Naive thymus-derived CD4-positive, alpha-beta T cell (primary cell): ENCODE results near the gene PGLYRP1. TPM values are rescaled to one million over a fixed set of nuclear protein-coding genes. Genes with fewer than 3 reads are reported as not detected.

Source experiments
- ATAC-seq: fragments of 150-1000 bp; cut with Tn5 transposase; 2 replicates; pipeline ENCODE4 v1.10.0; 2021; ENCODE audit warnings: mild to moderate bottlenecking, moderate library complexity
- CTCF ChIA-PET: fragments of 350-600 bp; sonication (Branson Sonifier 250); formaldehyde crosslinking; loops from one replicate; lab custom pipeline; 2021; ENCODE audit warnings: antibody characterized with exemption; lab: Charles Lee
- POLR2A ChIA-PET: fragments of 350-600 bp; sonication (Branson Sonifier 250); formaldehyde crosslinking; loops from one replicate; lab custom pipeline; 2021; ENCODE audit warnings: antibody characterized with exemption, inconsistent platforms; lab: Charles Lee
- DNase-seq, 9 donors: peaks; one replicate each; pipeline versions ENCODE4 v3.0.0 to v3.0.0-alpha.2; 2020 to 2022; ENCODE audit warnings: mixed read lengths in 1 of 9
- H3K27ac ChIP-seq: one replicate; pipeline ENCODE4 v1.7.0; 2013; ENCODE audit warnings: mild to moderate bottlenecking, low read depth, low read length, moderate library complexity
- H3K27me3 ChIP-seq, 2 donors: one replicate each; pipeline ENCODE4 v1.7.0; 2013; ENCODE audit warnings: low read length in 2 of 2, mild to moderate bottlenecking in 2 of 2, moderate library complexity in 2 of 2; ENCODE audit not compliant: control insufficient read depth in 2 of 2, insufficient read depth in 2 of 2
- H3K36me3 ChIP-seq, 3 experiments: 1 replicate in 2 of 3; 2 replicates in 1 of 3; pipeline ENCODE4 v1.7.0; 2013; ENCODE audit warnings: low read length in 3 of 3, mild to moderate bottlenecking in 3 of 3, moderate library complexity in 1 of 3; ENCODE audit not compliant: insufficient read depth in 3 of 3, control insufficient read depth in 2 of 3
- H3K4me1 ChIP-seq, 2 donors: one replicate each; pipeline ENCODE4 v1.7.0; 2013; ENCODE audit warnings: low read length in 2 of 2, mild to moderate bottlenecking in 2 of 2, moderate library complexity in 1 of 2; ENCODE audit not compliant: control insufficient read depth in 2 of 2, insufficient read depth in 2 of 2
- H3K4me3 ChIP-seq: 2 replicates; pipeline ENCODE4 v1.7.0; 2013; ENCODE audit warnings: mild to moderate bottlenecking, low read length
- H3K9me3 ChIP-seq, 3 experiments: 1 replicate in 2 of 3; 2 replicates in 1 of 3; pipeline ENCODE4 v1.7.0; 2013; ENCODE audit warnings: low read length in 3 of 3; ENCODE audit not compliant: control insufficient read depth in 2 of 3
- H3K27ac Mint-ChIP-seq, 9 donors: one replicate each; pipeline ENCODE4 v1.8.0; 2020 to 2022; ENCODE audit warnings: mixed read lengths in 9 of 9, mild to moderate bottlenecking in 8 of 9, moderate library complexity in 5 of 9, inconsistent platforms in 2 of 9
- H3K27me3 Mint-ChIP-seq, 5 donors: one replicate each; pipeline ENCODE4 v1.8.0; 2021 to 2022; ENCODE audit warnings: mixed read lengths in 5 of 5, mild to moderate bottlenecking in 1 of 5
- H3K36me3 Mint-ChIP-seq, 5 donors: one replicate each; pipeline ENCODE4 v1.8.0; 2020 to 2022; ENCODE audit warnings: mixed read lengths in 5 of 5, mild to moderate bottlenecking in 3 of 5, inconsistent platforms in 1 of 5
- H3K4me1 Mint-ChIP-seq, 7 donors: one replicate each; pipeline ENCODE4 v1.8.0; 2020 to 2022; ENCODE audit warnings: mixed read lengths in 7 of 7, mild to moderate bottlenecking in 3 of 7, inconsistent platforms in 1 of 7
- H3K4me3 Mint-ChIP-seq, 10 donors: one replicate each; pipeline ENCODE4 v1.8.0; 2020 to 2022; ENCODE audit warnings: mild to moderate bottlenecking in 10 of 10, mixed read lengths in 10 of 10, moderate library complexity in 6 of 10, inconsistent platforms in 2 of 10
- H3K9me3 Mint-ChIP-seq, 11 donors: one replicate each; pipeline ENCODE4 v1.8.0; 2020 to 2022; ENCODE audit warnings: mixed read lengths in 11 of 11, mild to moderate bottlenecking in 4 of 11, inconsistent platforms in 1 of 11, moderate library complexity in 1 of 11
- intact Hi-C, 2 donors: fragments of 100-400 bp; cut with micrococcal nuclease; formaldehyde crosslinking; loops; one replicate each; pipeline ENCODE4 v1.15.1; 2023
- polyA plus RNA-seq, 2 donors: library from polyadenylated mRNA; unstranded; fragments of 300-500 nt; fragmentation: Illumina TruSeq; gene quantifications; one replicate each; pipeline ENCODE4 v1.2.3, GENCODE V29; 2021
- total RNA-seq, 6 experiments: library from RNA in 5 of 6; stranded (reverse) in 5 of 6; gene quantifications; 1 replicate in 5 of 6; 2 replicates in 1 of 6; pipeline ENCODE4 v1.2.3 and lab custom pipeline; 2021 to 2026

The PGLYRP1 gene, protein sequence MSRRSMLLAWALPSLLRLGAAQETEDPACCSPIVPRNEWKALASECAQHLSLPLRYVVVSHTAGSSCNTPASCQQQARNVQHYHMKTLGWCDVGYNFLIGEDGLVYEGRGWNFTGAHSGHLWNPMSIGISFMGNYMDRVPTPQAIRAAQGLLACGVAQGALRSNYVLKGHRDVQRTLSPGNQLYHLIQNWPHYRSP
- total RNA-seq, result not detected
- polyA plus RNA-seq, result not detected
- not detected for total RNA-seq (lab: John Stamatoyannopoulos, UW)

DNA sequence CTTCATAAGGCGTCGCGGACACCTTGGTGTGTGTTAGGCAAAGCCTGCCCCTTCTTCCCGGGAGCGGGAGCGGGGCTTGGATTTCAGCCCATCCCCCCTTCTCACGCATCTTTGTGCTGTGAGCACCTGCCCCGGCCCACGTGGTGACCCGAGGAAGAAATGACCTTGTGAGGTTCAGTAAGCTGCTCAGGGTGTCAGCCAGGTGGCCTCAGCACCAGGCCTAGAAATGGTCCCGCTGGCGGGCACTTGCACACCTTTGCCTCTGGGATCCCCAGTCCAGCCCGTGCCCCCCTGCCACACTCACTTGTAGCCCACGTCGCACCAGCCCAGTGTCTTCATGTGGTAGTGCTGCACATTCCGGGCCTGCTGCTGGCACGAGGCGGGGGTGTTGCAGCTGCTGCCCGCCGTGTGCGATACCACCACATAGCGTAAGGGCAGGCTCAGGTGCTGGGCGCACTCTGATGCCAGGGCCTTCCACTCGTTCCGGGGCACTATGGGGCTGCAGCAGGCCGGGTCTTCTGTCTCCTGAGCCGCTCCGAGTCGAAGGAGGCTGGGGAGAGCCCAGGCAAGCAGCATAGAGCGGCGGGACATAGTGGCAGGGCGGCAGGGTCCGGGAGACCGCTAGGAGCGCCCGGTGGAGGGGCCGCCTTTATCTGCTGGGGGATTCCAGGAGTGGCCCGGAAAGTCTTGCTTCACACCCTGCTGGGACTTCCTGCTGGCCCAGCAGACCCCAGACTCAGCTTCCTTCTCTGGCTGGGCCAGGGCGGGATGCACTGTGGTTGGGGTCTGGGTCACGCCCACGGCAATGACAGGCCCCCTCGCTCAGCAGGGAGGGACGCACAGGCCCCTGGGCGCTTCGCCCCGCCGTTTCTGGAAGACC is at the start of gene PGLYRP1:
PGLYRP1 (minus strand) TSS at position 623 of the 880 bp plus-strand sequence; CDS start at position 591, 32 bp downstream.
- Histone ChIP-seq H3K27me3 (no peaks in the 10 kb centered on the region), H3K27ac (no peak within 1 kb of the TSS), H3K36me3 (no peaks in the 10 kb centered on the region), H3K9me3 (no peaks in the 10 kb centered on the region), H3K4me3 (no peak within 1 kb of the TSS), H3K4me1 (peaks cover 0 to 8% of the 10 kb centered on the region in 2 donors)
- H3K27ac Mint-ChIP-seq, result no peak within 1 kb of the TSS
- ATAC-seq (no peak), DNase-seq (no peak)
- H3K9me3 Mint-ChIP-seq, result peaks cover 0 to 10% (median 3%) of the 10 kb centered on the region in 11 donors
- peaks cover 0 to 5% (median 0%) of the 10 kb centered on the region in 5 donors for H3K36me3 Mint-ChIP-seq
- peaks cover 12 to 21% (median 18%) of the 10 kb centered on the region in 7 donors for H3K4me1 Mint-ChIP-seq
- CTCF ChIA-PET, result interaction anchor here (0.7 kb wide), 1 partner anchor 223 kb away, joined by 3 read pairs; no protein-coding TSS in a partner anchor
- H3K4me3 Mint-ChIP-seq, result no peak within 1 kb of the TSS
- peaks cover 11 to 31% (median 25%) of the 10 kb centered on the region in 5 donors for H3K27me3 Mint-ChIP-seq
- POLR2A ChIA-PET, result interaction anchor here (1.1 kb wide), 1 partner anchor 28 kb away, joined by 3 read pairs; the partner anchor contains the start of gene CCDC61
- intact Hi-C loops, result no loop called here

DNA sequence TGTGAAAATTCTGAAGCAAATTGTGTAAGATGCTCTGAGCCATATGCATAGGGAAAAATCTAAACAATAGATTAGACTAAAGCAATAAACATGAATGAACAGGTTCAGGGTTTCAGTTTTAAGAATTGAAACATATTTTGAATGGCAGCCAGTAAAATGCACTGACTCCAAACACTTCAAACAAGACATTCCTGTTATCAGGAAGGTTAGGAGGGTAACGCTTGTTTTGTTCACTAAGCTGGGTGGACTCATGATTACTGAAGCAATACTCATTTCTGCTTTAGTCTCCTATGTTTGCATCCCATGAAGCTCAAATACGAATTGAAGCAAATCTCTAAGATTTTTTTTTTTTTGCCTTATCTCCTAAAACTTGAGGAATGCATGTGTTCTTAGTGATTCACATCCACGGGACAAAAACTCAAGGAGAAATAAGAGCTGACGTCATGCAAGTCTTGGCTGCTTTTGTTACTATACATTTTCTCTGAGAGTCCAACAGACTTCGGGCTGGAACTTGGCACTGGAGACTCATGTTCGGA is 47.0 kb upstream of the PGLYRP1 start:
- H3K27me3 ChIP-seq, result peaks cover 0 to 11% of the 10 kb centered on the region in 2 donors
- H3K9me3 ChIP-seq, result no peaks in the 10 kb centered on the region
- intact Hi-C loops, result no loop called here
- no peak for ATAC-seq
- Mint-ChIP-seq H3K27ac (no peak overlapping the region), H3K4me3 (no peak overlapping the region), H3K36me3 (no peaks in the 10 kb centered on the region), H3K9me3 (peaks cover 0 to 1% (median 0%) of the 10 kb centered on the region in 11 donors), H3K27me3 (peaks cover 63 to 85% (median 68%) of the 10 kb centered on the region in 5 donors), H3K4me1 (no peaks in the 10 kb centered on the region)
- CTCF ChIA-PET, result no interaction called here
- no peaks in the 10 kb centered on the region for H3K36me3 ChIP-seq
- DNase-seq, result no peak
- H3K27ac ChIP-seq, result no peak overlapping the region
- POLR2A ChIA-PET, result no interaction called here
- no peaks in the 10 kb centered on the region for H3K4me1 ChIP-seq
- H3K4me3 ChIP-seq, result no peak overlapping the region

- DNase-seq, result no peak
- Mint-ChIP-seq H3K36me3 (no peaks in the 10 kb centered on the region), H3K4me3 (no peak overlapping the region), H3K27ac (no peak overlapping the region), H3K27me3 (peaks cover 66 to 88% (median 76%) of the 10 kb centered on the region in 5 donors), H3K9me3 (peaks cover 0 to 1% (median 0%) of the 10 kb centered on the region in 11 donors), H3K4me1 (no peaks in the 10 kb centered on the region)
- Histone ChIP-seq H3K27ac (no peak overlapping the region), H3K27me3 (peaks cover 0 to 11% of the 10 kb centered on the region in 2 donors), H3K4me1 (no peaks in the 10 kb centered on the region), H3K4me3 (no peak overlapping the region), H3K9me3 (no peaks in the 10 kb centered on the region), H3K36me3 (no peaks in the 10 kb centered on the region)
- ChIA-PET POLR2A (no interaction called here), CTCF (no interaction called here)
- intact Hi-C loops, result no loop called here
- ATAC-seq, result no peak
Observed at GRCh38 chr19:46068345-46069258, 45.7 kb upstream of the PGLYRP1 start.

DNA sequence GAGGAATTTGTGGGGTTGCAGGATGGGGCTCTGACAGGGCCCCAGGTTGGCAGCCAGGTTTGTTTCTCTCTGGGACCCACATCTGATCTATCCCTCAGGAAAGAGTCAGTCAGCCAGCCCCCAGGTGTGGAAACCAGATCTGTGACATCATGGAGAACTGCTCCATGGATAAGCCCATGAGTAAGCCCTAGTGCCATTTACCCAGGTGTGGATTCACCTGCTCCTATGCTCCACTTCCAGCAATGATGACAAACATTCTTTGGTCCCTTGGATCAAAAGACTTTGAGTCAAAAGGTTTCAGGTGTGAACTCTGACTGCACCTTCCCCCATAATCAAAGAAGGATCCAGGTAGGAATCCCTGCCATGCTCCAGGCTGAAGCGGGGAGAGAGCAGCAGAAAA is 44.8 kb upstream of the PGLYRP1 start:
- H3K4me1 ChIP-seq, result no peaks in the 10 kb centered on the region
- no peaks in the 10 kb centered on the region for H3K36me3 ChIP-seq
- POLR2A ChIA-PET, result no interaction called here
- no peak overlapping the region for H3K4me3 ChIP-seq
- Mint-ChIP-seq H3K36me3 (no peaks in the 10 kb centered on the region), H3K4me3 (no peak overlapping the region), H3K27ac (no peak overlapping the region), H3K27me3 (peaks cover 70 to 86% (median 76%) of the 10 kb centered on the region in 5 donors), H3K4me1 (no peaks in the 10 kb centered on the region), H3K9me3 (peaks cover 0 to 8% (median 0%) of the 10 kb centered on the region in 11 donors)
- no peaks in the 10 kb centered on the region for H3K9me3 ChIP-seq
- ATAC-seq, result no peak
- CTCF ChIA-PET, result no interaction called here
- DNase-seq, result no peak
- no peak overlapping the region for H3K27ac ChIP-seq
- intact Hi-C loops, result no loop called here
- H3K27me3 ChIP-seq, result peaks cover 0 to 11% of the 10 kb centered on the region in 2 donors

DNA sequence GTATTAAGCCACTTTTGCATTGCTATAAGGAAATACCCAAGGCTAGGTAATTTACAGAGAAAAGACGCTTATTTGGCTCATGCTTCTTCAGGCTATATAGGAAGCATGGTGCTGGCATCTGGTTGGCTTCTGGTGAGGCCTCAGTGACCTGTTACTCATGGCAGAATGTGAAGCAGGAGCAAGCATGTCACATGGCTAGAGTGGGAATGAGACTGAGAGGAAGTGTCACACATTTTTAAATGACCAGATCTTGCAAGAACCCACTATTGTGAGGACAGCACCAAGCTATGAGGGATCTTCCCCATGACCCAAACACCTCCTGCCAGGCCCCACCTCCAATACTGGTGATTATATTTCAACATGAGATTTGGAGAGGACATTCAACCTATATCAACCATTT is 43.6 kb upstream of the PGLYRP1 start:
- ATAC-seq (no peak), DNase-seq (no peak)
- Histone ChIP-seq H3K4me3 (no peak overlapping the region), H3K9me3 (no peaks in the 10 kb centered on the region), H3K4me1 (no peaks in the 10 kb centered on the region), H3K27ac (no peak overlapping the region), H3K36me3 (no peaks in the 10 kb centered on the region), H3K27me3 (peaks cover 0 to 11% of the 10 kb centered on the region in 2 donors)
- no peak overlapping the region for H3K4me3 Mint-ChIP-seq
- H3K27me3 Mint-ChIP-seq, result peaks cover 62 to 88% (median 78%) of the 10 kb centered on the region in 5 donors
- intact Hi-C loops, result no loop called here
- ChIA-PET POLR2A (no interaction called here), CTCF (no interaction called here)
- no peak overlapping the region for H3K27ac Mint-ChIP-seq
- H3K9me3 Mint-ChIP-seq, result peaks cover 0 to 17% (median 3%) of the 10 kb centered on the region in 11 donors
- H3K4me1 Mint-ChIP-seq, result no peaks in the 10 kb centered on the region
- H3K36me3 Mint-ChIP-seq, result peaks cover 0 to 5% (median 0%) of the 10 kb centered on the region in 5 donors
